PC-3 (cell line): ENCODE measurements around the gene ARHGEF2. TPM values are rescaled to one million over a fixed set of nuclear protein-coding genes. Genes with fewer than 3 reads are reported as not detected.

Source experiments
- ATAC-seq: fragments of 200-7000 bp; cut with Tn5 transposase; 2 replicates; pipeline ENCODE4 v1.9.1; 2020; ENCODE audit warnings: mild to moderate bottlenecking, moderate library complexity
- BruUV-seq: library from RNA; stranded (reverse); fragments of 400-500 nt; replicated peaks from 2 replicates; lab custom pipeline; 2021; lab: Mats Ljungman, UMichigan
- CTCF ChIA-PET: fragments of 300-600 bp; sonication (Branson Sonifier 250); formaldehyde crosslinking; loops from one replicate; lab custom pipeline; 2022; ENCODE audit warnings: antibody characterized with exemption; lab: Charles Lee
- POLR2A ChIA-PET: fragments of 300-600 bp; sonication (Branson Sonifier 250); formaldehyde crosslinking; loops from one replicate; lab custom pipeline; 2022; ENCODE audit warnings: antibody characterized with exemption; ENCODE audit not compliant: unreplicated experiment; lab: Charles Lee
- DNase-seq: peaks from one replicate; pipeline ENCODE4 v3.0.0-alpha.2; 2015
- H2AFZ ChIP-seq: fragments of 300-600 bp; sonication (generic); 2 replicates; pipeline ENCODE4 v1.6.0; 2016; ENCODE audit warnings: antibody characterized with exemption, low read length
- H3F3A ChIP-seq: fragments of 300-600 bp; sonication (generic); one replicate; pipeline ENCODE4 v1.6.0; 2017; ENCODE audit warnings: antibody characterized with exemption, low read length, control low read depth, mild to moderate bottlenecking; ENCODE audit not compliant: unreplicated experiment
- H3K27ac ChIP-seq: fragments of 300-600 bp; sonication (generic); 2 replicates; pipeline ENCODE4 v1.5.1; 2016; ENCODE audit warnings: mild to moderate bottlenecking, low read length
- H3K27me3 ChIP-seq: fragments of 300-600 bp; sonication (generic); 2 replicates; pipeline ENCODE4 v1.6.1; 2016; ENCODE audit warnings: low read length, mixed read lengths
- H3K36me3 ChIP-seq: fragments of 300-600 bp; sonication (generic); 2 replicates; pipeline ENCODE4 v1.6.1; 2016; ENCODE audit warnings: low read depth, mixed run types, low read length, mixed read lengths
- H3K4me1 ChIP-seq: fragments of 300-600 bp; sonication (generic); 2 replicates; pipeline ENCODE4 v1.5.1; 2016; ENCODE audit warnings: low read length; ENCODE audit not compliant: insufficient read depth
- H3K4me2 ChIP-seq: fragments of 300-600 bp; sonication (generic); 2 replicates; pipeline ENCODE4 v1.6.0; 2016; ENCODE audit warnings: low read length
- H3K4me3 ChIP-seq: fragments of 300-600 bp; sonication (generic); 2 replicates; pipeline ENCODE4 v1.5.1; 2016; ENCODE audit warnings: mild to moderate bottlenecking, low read length, mixed read lengths
- H3K79me2 ChIP-seq: fragments of 300-600 bp; sonication (generic); 2 replicates; pipeline ENCODE4 v1.6.1; 2017; ENCODE audit warnings: low read length, mixed read lengths
- H3K9ac ChIP-seq: fragments of 300-600 bp; sonication (generic); 2 replicates; pipeline ENCODE4 v1.6.0; 2016; ENCODE audit warnings: mild to moderate bottlenecking, low read length
- H3K9me2 ChIP-seq: fragments of 300-600 bp; sonication (generic); replicated peaks from 2 replicates; pipeline ENCODE4 v1.6.1; 2016; ENCODE audit warnings: mixed run types, low read length, mixed read lengths
- H3K9me3 ChIP-seq: fragments of 300-600 bp; sonication (generic); 2 replicates; pipeline ENCODE4 v1.6.1; 2016; ENCODE audit warnings: low read length, mixed read lengths
- H4K20me1 ChIP-seq: fragments of 300-600 bp; sonication (generic); 2 replicates; pipeline ENCODE4 v1.6.1; 2016; ENCODE audit warnings: low read length, mixed read lengths
- EZH2 ChIP-seq: fragments of 300-600 bp; sonication (generic); IDR thresholded peaks from one replicate; pipeline ENCODE4 v1.6.1; 2017; ENCODE audit warnings: antibody characterized with exemption, mild to moderate bottlenecking, low read length; ENCODE audit not compliant: unreplicated experiment
- EZH2phosphoT487 ChIP-seq: fragments of 300-600 bp; sonication (generic); IDR thresholded peaks from 2 replicates; pipeline ENCODE4 v1.6.1; 2018; ENCODE audit warnings: mild to moderate bottlenecking, antibody characterized with exemption, low read length, borderline replicate concordance
- intact Hi-C: fragments of 100-400 bp; cut with micrococcal nuclease; formaldehyde crosslinking; loops from 2 replicates; pipeline ENCODE4 v1.9.0; 2023
- total RNA-seq: library from RNA; depleted of rRNA; stranded (reverse); fragments of >200 nt; gene quantifications from 2 replicates; pipeline ENCODE4 v1.2.3, GENCODE V29; 2014
- TF ChIP-seq, protein P1 (sequence below): fragments of 300-600 bp; sonication (generic); conservative IDR thresholded peaks from 2 replicates; pipeline ENCODE4 v1.5.1; 2017; ENCODE audit warnings: antibody characterized with exemption, low read depth, mild to moderate bottlenecking, low read length

Gene ARHGEF2
- total RNA-seq, 1 experiment from 2014 or later: 65.9 TPM

DNA sequence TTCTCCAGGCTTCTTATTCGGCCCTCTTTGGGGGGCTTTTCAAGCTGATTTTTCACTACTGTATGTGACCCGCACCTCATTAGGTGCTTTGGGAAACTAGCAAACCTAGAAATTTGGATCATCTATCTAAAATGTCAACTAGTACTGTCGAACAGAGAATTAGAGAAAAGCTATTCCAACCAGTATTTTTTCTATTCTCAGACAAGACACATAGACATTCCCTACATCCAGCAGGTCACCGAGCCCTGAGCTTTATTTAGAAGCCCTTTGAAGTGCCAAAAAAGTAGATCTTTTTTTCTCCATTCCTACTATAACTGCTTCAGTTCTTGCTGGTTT lies 42.7 kb upstream of the ARHGEF2 start:
- H3K27ac ChIP-seq: no peak overlapping the region

DNA sequence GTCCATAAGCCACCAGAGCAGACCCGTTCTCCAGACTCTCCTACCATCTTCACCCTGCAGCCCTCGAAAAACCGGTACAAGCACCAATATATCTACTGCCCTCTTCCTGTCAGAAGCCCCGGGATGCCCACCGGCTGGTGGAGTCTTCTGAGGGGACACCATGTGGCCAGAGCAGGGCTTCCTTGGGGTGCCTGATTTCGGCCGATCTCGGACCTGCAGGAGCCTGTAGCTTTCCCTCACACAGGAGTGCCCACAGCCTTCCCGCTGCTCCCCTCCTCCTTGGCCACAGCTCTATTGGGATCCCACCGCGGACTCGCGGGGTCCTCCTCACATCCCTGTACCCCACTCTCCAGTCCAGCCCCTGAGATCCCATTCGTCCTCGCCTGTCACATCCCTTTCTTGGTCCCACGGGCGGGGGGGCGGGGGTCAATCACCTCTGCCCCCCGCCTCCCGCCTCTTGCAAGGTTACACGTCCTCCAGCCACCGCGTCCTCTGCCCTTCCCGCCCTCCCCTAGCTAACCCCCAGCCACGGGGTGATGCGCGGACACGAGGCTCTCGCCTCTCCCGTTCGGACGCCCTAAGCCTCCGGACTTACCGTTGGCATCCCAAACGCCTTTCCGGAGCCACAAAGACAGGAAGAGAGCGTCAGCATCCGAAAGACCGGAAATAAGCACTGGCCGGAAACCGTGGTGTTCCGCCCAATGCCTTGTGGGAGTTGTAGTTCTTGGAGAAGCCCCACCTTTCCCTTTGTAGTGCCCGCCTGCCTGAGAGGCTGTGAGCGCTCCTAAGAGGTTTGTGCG lies 42.1 kb upstream of the ARHGEF2 start, which contains the start of gene SSR2:
SSR2 (minus strand) TSS at position 659 of the 800 bp plus-strand sequence. CDS start 784 bp downstream, outside the sequence.
- no TSS peak for BruUV-seq
- DNase-seq (peak; percentile 98), ATAC-seq (peak; percentile 98)
- Histone ChIP-seq H3K27me3 (no peaks in the 10 kb centered on the region), H3K4me1 (peaks cover 6% of the 10 kb centered on the region; the same call in 1 of the 2 replicates), H3K9ac (peak within 1 kb of the TSS; percentile 67), H3K9me2 (no peaks in the 10 kb centered on the region), H3F3A (no peaks in the 10 kb centered on the region), H3K4me3 (peak within 1 kb of the TSS; percentile 75), H3K79me2 (peaks cover 34% of the 10 kb centered on the region), H4K20me1 (0 out of 2 replicates have a peak, but pooled peaks cover 3% of the 10 kb centered on the region), H2AFZ (peak within 1 kb of the TSS; percentile 72), H3K9me3 (no peaks in the 10 kb centered on the region), H3K27ac (no peak within 1 kb of the TSS), H3K4me2 (peak within 1 kb of the TSS; percentile 88), H3K36me3 (peaks cover 20% of the 10 kb centered on the region)
- intact Hi-C loops: loop anchor here (1.0 kb wide), 2 partner anchors 34 to 82 kb away; partner anchors contain the start of gene LAMTOR2
- ChIA-PET POLR2A (interaction anchor here (0.7 kb wide), 2 partner anchors 12 to 17 kb away, joined by 3 to 14 read pairs; no protein-coding TSS in a partner anchor), CTCF (no interaction called here)
- no peak for TF ChIP-seq EZH2
- TF ChIP-seq, protein P1, sequence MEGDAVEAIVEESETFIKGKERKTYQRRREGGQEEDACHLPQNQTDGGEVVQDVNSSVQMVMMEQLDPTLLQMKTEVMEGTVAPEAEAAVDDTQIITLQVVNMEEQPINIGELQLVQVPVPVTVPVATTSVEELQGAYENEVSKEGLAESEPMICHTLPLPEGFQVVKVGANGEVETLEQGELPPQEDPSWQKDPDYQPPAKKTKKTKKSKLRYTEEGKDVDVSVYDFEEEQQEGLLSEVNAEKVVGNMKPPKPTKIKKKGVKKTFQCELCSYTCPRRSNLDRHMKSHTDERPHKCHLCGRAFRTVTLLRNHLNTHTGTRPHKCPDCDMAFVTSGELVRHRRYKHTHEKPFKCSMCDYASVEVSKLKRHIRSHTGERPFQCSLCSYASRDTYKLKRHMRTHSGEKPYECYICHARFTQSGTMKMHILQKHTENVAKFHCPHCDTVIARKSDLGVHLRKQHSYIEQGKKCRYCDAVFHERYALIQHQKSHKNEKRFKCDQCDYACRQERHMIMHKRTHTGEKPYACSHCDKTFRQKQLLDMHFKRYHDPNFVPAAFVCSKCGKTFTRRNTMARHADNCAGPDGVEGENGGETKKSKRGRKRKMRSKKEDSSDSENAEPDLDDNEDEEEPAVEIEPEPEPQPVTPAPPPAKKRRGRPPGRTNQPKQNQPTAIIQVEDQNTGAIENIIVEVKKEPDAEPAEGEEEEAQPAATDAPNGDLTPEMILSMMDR: no peak
- no peak for TF ChIP-seq EZH2phosphoT487

More for the DNA sequence above, 42.7 kb upstream of the ARHGEF2 start:
- ATAC-seq: no peak
- DNase-seq: no peak
- TF ChIP-seq, protein P1: no peak
- no peak for TF ChIP-seq EZH2phosphoT487
- TF ChIP-seq EZH2: no peak
- no peaks in the 10 kb centered on the region for H3K27me3 ChIP-seq
- BruUV-seq: no TSS peak
- POLR2A ChIA-PET: interaction anchor here (0.6 to 0.7 kb wide), 2 partner anchors 8 to 11 kb away, joined by 3 to 4 read pairs; no protein-coding TSS in a partner anchor
- H2AFZ ChIP-seq: peak overlapping the region; percentile 72
- intact Hi-C loops: loop anchor here (1.0 kb wide), 1 partner anchor 33 kb away; the partner anchor contains the start of gene LAMTOR2
- peaks cover 20% of the 10 kb centered on the region for H3K36me3 ChIP-seq
- peaks cover 6% of the 10 kb centered on the region; the same call in 1 of the 2 replicates for H3K4me1 ChIP-seq
- CTCF ChIA-PET: no interaction called here
- H3K4me2 ChIP-seq: peak overlapping the region; percentile 88
- no peaks in the 10 kb centered on the region for H3F3A ChIP-seq
- no peaks in the 10 kb centered on the region for H3K9me3 ChIP-seq
- peaks cover 34% of the 10 kb centered on the region for H3K79me2 ChIP-seq
- H4K20me1 ChIP-seq: 0 out of 2 replicates have a peak, but pooled peaks cover 3% of the 10 kb centered on the region
- H3K4me3 ChIP-seq: peak overlapping the region; percentile 75
- peak overlapping the region; percentile 67; the same call in 1 of the 2 replicates for H3K9ac ChIP-seq
- no peaks in the 10 kb centered on the region for H3K9me2 ChIP-seq
